ENCODE data around the gene TPSD1.

DNA sequence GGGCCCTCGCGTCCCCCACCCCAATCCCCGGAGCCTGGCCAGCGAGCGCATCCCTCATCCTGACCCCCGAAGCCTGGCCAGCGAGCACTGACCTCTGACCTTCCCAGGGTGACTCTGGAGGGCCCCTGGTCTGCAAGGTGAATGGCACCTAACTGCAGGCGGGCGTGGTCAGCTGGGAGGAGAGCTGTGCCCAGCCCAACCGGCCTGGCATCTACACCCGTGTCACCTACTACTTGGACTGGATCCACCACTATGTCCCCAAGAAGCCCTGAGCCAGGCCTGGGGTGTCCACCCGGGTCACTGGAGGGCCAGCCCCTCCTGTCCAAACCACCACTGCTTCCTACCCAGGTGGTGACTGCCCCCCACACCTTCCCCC, 2.3 kb downstream of the TPSD1 start:
- TF ChIP-seq RORB (CRISPR knock-in tag; IDR thresholded peaks at IDR 0.05) (no peak), CTCF (IDR thresholded peaks at IDR 0.05) (no peak), TEAD4 (CRISPR knock-in tag; IDR thresholded peaks at IDR 0.05) (no peak), E2F4 (CRISPR knock-in tag; IDR thresholded peaks at IDR 0.05; ENCODE audit: borderline replicate concordance, low read depth) (no peak), ZNF423 (CRISPR knock-in tag; IDR thresholded peaks at IDR 0.05) (no peak), RELA (CRISPR knock-in tag; IDR thresholded peaks at IDR 0.05; ENCODE audit: borderline replicate concordance) (no peak), NFE2L1 (CRISPR knock-in tag; IDR thresholded peaks at IDR 0.05) (no peak), TCF7 (CRISPR knock-in tag; IDR thresholded peaks at IDR 0.05; ENCODE audit: low read depth) (no peak), ZNF317 (CRISPR knock-in tag; IDR thresholded peaks at IDR 0.05; ENCODE audit: borderline replicate concordance, low read depth) (no peak), MXD4 (CRISPR knock-in tag; IDR thresholded peaks at IDR 0.05; ENCODE audit: borderline replicate concordance) (no peak), IRF2 (CRISPR knock-in tag; IDR thresholded peaks at IDR 0.05; ENCODE audit: borderline replicate concordance, low read depth) (no peak), ZNF263 (CRISPR knock-in tag; IDR thresholded peaks at IDR 0.05; ENCODE audit: low read depth) (no peak)

Measured in WTC11 (cell line).